ENCODE measurements around the gene PLCE1.

DNA sequence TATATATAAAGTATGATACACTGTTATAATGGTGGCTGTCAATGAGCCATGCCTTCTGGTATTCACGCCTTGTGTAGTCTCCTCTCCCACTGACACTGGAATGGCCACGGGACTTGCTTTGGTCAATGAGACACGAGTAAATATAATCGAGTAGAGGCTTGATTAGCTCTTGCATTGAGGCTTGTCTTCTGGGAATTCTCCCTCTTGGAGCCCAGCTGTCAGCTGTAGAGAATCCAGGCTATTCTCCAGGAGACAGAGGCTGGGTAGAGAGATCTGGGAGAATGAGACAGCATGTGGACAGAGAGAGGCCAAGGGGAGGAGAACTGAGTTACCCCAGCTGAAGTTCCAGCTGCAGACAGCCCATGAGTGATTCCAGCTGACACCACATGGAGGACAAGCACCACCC lies 25.2 kb upstream of the PLCE1 start:
- TF ChIP-seq, protein P1, sequence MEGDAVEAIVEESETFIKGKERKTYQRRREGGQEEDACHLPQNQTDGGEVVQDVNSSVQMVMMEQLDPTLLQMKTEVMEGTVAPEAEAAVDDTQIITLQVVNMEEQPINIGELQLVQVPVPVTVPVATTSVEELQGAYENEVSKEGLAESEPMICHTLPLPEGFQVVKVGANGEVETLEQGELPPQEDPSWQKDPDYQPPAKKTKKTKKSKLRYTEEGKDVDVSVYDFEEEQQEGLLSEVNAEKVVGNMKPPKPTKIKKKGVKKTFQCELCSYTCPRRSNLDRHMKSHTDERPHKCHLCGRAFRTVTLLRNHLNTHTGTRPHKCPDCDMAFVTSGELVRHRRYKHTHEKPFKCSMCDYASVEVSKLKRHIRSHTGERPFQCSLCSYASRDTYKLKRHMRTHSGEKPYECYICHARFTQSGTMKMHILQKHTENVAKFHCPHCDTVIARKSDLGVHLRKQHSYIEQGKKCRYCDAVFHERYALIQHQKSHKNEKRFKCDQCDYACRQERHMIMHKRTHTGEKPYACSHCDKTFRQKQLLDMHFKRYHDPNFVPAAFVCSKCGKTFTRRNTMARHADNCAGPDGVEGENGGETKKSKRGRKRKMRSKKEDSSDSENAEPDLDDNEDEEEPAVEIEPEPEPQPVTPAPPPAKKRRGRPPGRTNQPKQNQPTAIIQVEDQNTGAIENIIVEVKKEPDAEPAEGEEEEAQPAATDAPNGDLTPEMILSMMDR (conservative IDR thresholded peaks at IDR 0.05) = no peak
- no peak for TF ChIP-seq ZFX (IDR thresholded peaks at IDR 0.05)

All from C4-2B (cell line).